IMR-90 (cell line): Measurements from ENCODE around the gene FIBCD1.

Source experiments
- CTCF ChIP-seq: conservative IDR thresholded peaks from 2 replicates; pipeline ENCODE4 v1.5.1; 2012; ENCODE audit warnings: mild to moderate bottlenecking, low read depth, low read length, improper control_type of control experiment
- MAFK ChIP-seq: IDR thresholded peaks from 2 replicates; pipeline ENCODE4 v1.6.1; 2012; ENCODE audit warnings: low read depth, low read length, improper control_type of control experiment
- MXI1 ChIP-seq: IDR thresholded peaks from 2 replicates; pipeline ENCODE4 v1.6.1; 2012; ENCODE audit warnings: low read depth, mild to moderate bottlenecking, low read length, moderate library complexity, borderline replicate concordance
- NFE2L2 ChIP-seq: fragments of 150-350 bp; IDR thresholded peaks from 2 replicates; pipeline ENCODE4 v1.6.1; 2016; ENCODE audit warnings: low read depth, mild to moderate bottlenecking, low read length
- POLR2A ChIP-seq: IDR thresholded peaks from 2 replicates; pipeline ENCODE4 v1.6.1; 2012; ENCODE audit warnings: mild to moderate bottlenecking, low read depth, low read length
- USF2 ChIP-seq: fragments of 150-350 bp; IDR thresholded peaks from 2 replicates; pipeline ENCODE4 v1.6.1; 2017; ENCODE audit warnings: mild to moderate bottlenecking, antibody characterized with exemption, low read length, low read depth

GRCh38 chr9:130912932-130913598, 26.0 kb downstream of the FIBCD1 start:
- TF ChIP-seq POLR2A, result no peak
- TF ChIP-seq CTCF, result no peak
- no peak for TF ChIP-seq MAFK
- TF ChIP-seq USF2, result no peak
- TF ChIP-seq NFE2L2, result no peak
- TF ChIP-seq MXI1, result no peak
